Kidney (tissue), 14 donors: ENCODE results near the gene NPW. TPM values are rescaled to one million over a fixed set of nuclear protein-coding genes. Genes with fewer than 3 reads are reported as not detected.
"Not testable (repeated sequence)": the region's sequence is repeated elsewhere in the genome, so short reads cannot be mapped to it uniquely, and the experiment has no call there.

ENCODE experiments used
- DNase-seq, 5 donors: peaks; one replicate each; pipeline ENCODE4 v3.0.0-alpha.2; 2013 to 2020
- FAIRE-seq: peaks from 2 replicates; lab custom pipeline; 2012; peaks lifted over from hg19 to GRCh38; lab: Jason Lieb, UNC
- H3K27ac ChIP-seq, 2 donors: one replicate each; pipeline ENCODE4 v1.7.0; 2013; ENCODE audit warnings: low read depth in 2 of 2, low read length in 2 of 2, inconsistent platforms in 1 of 2
- H3K27me3 ChIP-seq: one replicate; pipeline ENCODE4 v1.7.1; 2013; ENCODE audit warnings: low read length, inconsistent platforms; ENCODE audit not compliant: control insufficient read depth, insufficient read depth
- H3K36me3 ChIP-seq, 3 donors: one replicate each; pipeline versions ENCODE4 v1.7.0 to v1.7.1; 2013; ENCODE audit warnings: low read length in 3 of 3, control low read depth in 1 of 3, inconsistent platforms in 1 of 3; ENCODE audit not compliant: insufficient read depth in 3 of 3, control insufficient read depth in 2 of 3
- H3K4me1 ChIP-seq, 3 donors: one replicate each; pipeline versions ENCODE4 v1.7.0 to v1.7.1; 2013; ENCODE audit warnings: low read length in 3 of 3, inconsistent platforms in 1 of 3, low read depth in 1 of 3; ENCODE audit not compliant: control insufficient read depth in 2 of 3, insufficient read depth in 2 of 3
- H3K4me3 ChIP-seq, 3 donors: one replicate each; pipeline versions ENCODE4 v1.7.0 to v1.8.1; 2013; ENCODE audit warnings: low read length in 3 of 3, control low read depth in 1 of 3, inconsistent platforms in 1 of 3
- H3K9ac ChIP-seq, 3 donors: one replicate each; pipeline versions ENCODE4 v1.7.0 to v1.7.1; 2013; ENCODE audit warnings: low read length in 3 of 3, control low read depth in 1 of 3, inconsistent platforms in 1 of 3
- H3K9me3 ChIP-seq, 3 donors: one replicate each; pipeline versions ENCODE4 v1.7.0 to v1.7.1; 2013; ENCODE audit warnings: low read length in 3 of 3, control low read depth in 1 of 3, inconsistent platforms in 1 of 3; ENCODE audit not compliant: control insufficient read depth in 2 of 3, insufficient read depth in 1 of 3
- CTCF ChIP-seq: IDR thresholded peaks from 3 replicates; pipeline ENCODE4 v1.5.1; 2012; ENCODE audit warnings: mild to moderate bottlenecking, moderate library complexity, borderline replicate concordance; ENCODE audit not compliant: insufficient read depth; ENCODE audit errors: extremely low read depth
- intact Hi-C: fragments of 100-400 bp; cut with DNase I; formaldehyde crosslinking; loops from one replicate; pipeline ENCODE4 v1.11.1; 2022
- polyA plus RNA-seq: library from polyadenylated mRNA; stranded (reverse); fragments of 350-450 nt; fragmentation: Illumina TruSeq; extraction: RNeasy Lipid Tissue Mini Kit (QIAGEN cat#74804); gene quantifications from one replicate; pipeline ENCODE4 v1.2.3, GENCODE V29; 2014; ENCODE audit warnings: low read depth, low replicate concordance; ENCODE audit not compliant: insufficient read depth
- total RNA-seq: library from RNA; stranded (reverse); fragmentation: NEBNext Ultra II Directional; extraction: Animal tissue kit (Norgen Biotek cat#: 25700); gene quantifications from one replicate; pipeline ENCODE4 v1.2.1, GENCODE V29; 2021
- donor health status: control.
- donor health status: control.
- donor health status: control.
- donor health status: control.
- donor health status: control.
- donor health status: DM: yes; HTN: yes; CAD: no.
- donor health status: Normal renal cell carcinoma (clear cell type).

The NPW gene
- total and polyA plus RNA-seq, 2 donors from 2014 or later = not detected

DNA sequence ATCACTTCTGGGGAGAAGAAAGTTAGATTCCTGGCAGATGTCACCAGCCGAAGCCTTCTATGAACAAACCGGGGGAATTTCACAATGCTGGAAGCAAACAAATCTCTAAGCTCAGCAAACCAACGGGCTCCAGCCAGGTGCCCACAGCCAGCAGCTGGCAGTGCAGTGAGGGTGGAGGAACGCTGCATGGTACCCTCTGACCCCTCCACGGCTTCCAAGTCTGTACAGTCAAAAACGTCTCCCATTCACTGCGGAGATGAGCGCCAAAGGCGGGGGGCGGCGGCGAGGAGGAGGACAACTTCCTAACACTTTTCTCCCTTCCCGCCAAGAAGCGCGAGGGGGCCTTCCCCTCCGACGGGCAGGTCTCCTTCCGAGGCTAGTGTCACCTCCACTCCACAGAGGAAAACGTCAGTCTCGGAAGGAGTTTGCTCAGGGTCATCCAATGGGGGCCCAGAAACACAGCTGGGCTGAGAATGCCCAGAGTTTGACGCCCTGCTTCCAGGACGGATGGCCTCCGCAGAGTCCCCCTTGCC is 10.9 kb upstream of the NPW start:
- H3K36me3 ChIP-seq = no peaks in the 10 kb centered on the region
- peak overlapping the region in 2 of 3 donors; percentile 80 to 88 for H3K9ac ChIP-seq
- H3K4me1 ChIP-seq = peaks cover 3 to 40% (median 3%) of the 10 kb centered on the region in 3 donors
- peak overlapping the region; percentile 49 to 75 (median 71) for H3K4me3 ChIP-seq
- no peaks in the 10 kb centered on the region for H3K27me3 ChIP-seq
- FAIRE-seq (no peak), DNase-seq (peak in 1 of 5 donors; percentile 68)
- no peaks in the 10 kb centered on the region for H3K9me3 ChIP-seq
- no peak for TF ChIP-seq CTCF
- intact Hi-C loops = no loop called here
- no peak overlapping the region for H3K27ac ChIP-seq

DNA sequence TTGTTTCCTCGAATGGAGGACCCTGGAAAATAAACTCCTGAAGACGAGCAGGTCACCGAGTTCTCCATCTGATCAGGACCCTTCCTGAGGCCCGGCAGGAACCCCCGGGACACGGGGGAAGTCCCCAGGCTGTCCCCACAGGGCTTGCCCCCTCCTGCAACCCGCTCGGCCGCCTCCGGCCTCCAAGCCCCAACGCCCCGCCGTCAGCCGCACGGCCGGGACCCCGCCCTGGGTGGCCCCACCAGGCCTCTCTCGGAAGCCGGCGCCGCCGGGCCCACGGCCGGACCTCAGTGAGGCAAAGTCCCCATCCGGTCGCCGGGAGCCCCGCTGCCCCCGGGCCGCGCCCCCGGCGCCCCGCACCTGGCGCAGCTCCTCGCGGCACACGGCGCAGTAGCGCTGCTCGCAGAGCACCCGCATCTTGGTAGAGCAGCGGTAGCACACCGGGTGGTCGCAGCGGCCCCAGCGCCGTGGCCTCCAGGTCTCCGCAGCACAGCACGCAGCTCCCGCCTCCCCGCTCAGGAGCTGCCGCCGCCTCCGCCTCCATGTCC is 10.3 kb upstream of the NPW start:
- DNase-seq (peak in 1 of 5 donors; percentile 85), FAIRE-seq (no peak)
- Histone ChIP-seq H3K9me3 (no peaks in the 10 kb centered on the region), H3K4me1 (peaks cover 3 to 36% (median 3%) of the 10 kb centered on the region in 3 donors), H3K27ac (peak overlapping the region in 1 of 2 donors; percentile 65), H3K36me3 (no peaks in the 10 kb centered on the region), H3K27me3 (no peaks in the 10 kb centered on the region), H3K9ac (peak overlapping the region in 2 of 3 donors; percentile 80 to 88), H3K4me3 (peak overlapping the region; percentile 49 to 75 (median 71))
- TF ChIP-seq CTCF = no peak
- intact Hi-C loops = no loop called here

- FAIRE-seq = no peak
- peaks cover 3 to 29% (median 3%) of the 10 kb centered on the region in 3 donors for H3K4me1 ChIP-seq
- no peaks in the 10 kb centered on the region for H3K9me3 ChIP-seq
- H3K27me3 ChIP-seq = no peaks in the 10 kb centered on the region
- peak; percentile 78 to 95 (median 91) for DNase-seq
- intact Hi-C loops = no loop called here
- no peaks in the 10 kb centered on the region for H3K36me3 ChIP-seq
- H3K4me3 ChIP-seq = peak within 1 kb of the TSS; percentile 77 to 97 (median 78)
- no peak for TF ChIP-seq CTCF
- H3K9ac ChIP-seq = peak within 1 kb of the TSS; percentile 64 to 88 (median 80)
- peak within 1 kb of the TSS; percentile 85 to 87 for H3K27ac ChIP-seq
These were observed 9.6 kb upstream of the NPW start, which contains the start of gene ZNF598 for GRCh38 chr16:2009791-2010510. ZNF598 (minus strand) TSS chr16:2009821.

DNA sequence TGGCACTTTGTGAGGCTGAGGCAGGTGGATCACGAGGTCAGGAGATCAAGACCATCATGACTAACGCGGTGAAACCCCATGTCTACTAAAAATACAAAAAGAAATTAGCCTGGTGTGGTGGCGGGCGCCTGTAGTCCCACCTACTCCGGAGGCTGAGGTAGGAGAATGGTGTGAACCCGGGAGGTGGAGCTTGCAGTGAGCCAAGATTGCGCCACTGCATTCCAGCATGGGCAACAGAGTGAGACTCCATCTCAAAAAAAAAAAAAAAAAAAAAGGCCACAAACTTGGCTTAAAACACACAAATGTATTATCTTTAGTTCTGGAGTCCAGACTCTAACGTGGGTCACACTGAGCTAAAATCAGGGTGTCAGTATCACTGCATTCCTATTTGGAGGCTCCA is 7.9 kb upstream of the NPW start:
- H3K9me3 ChIP-seq, H3K36me3 ChIP-seq, DNase-seq, H3K27ac ChIP-seq, FAIRE-seq, H3K9ac ChIP-seq, H3K27me3 ChIP-seq, intact Hi-C loops, H3K4me3 ChIP-seq: not testable (repeated sequence)
- H3K4me1 ChIP-seq = peaks cover 3 to 25% (median 3%) of the 10 kb centered on the region in 3 donors
